MCF 10A (cell line): ENCODE measurements around the gene MYLK2. TPM values are rescaled to one million over a fixed set of nuclear protein-coding genes. Genes with fewer than 3 reads are reported as not detected.
A peak's percentile ranks its signal among the peaks of the same experiment; 100 is the strongest.

Source experiments
- BruUV-seq: library from RNA; stranded (reverse); fragments of 400-500 nt; replicated peaks from 2 replicates; lab custom pipeline; 2021; lab: Mats Ljungman, UMichigan
- CTCF ChIA-PET: fragments of 300-600 bp; sonication (Branson Sonifier 250); formaldehyde crosslinking; extraction: SDS; loops from one replicate; lab custom pipeline; 2021; ENCODE audit warnings: antibody characterized with exemption, inconsistent platforms; lab: Yijun Ruan, JAX
- POLR2A ChIA-PET: fragments of 300-600, 350-650 bp; sonication (Branson Sonifier 250); formaldehyde crosslinking; extraction: SDS; loops from one replicate; lab custom pipeline; 2020; ENCODE audit warnings: antibody characterized with exemption, inconsistent platforms; lab: Yijun Ruan, JAX
- DNase-seq: peaks from one replicate; pipeline ENCODE4 v3.0.0-alpha.2; 2018; ENCODE audit not compliant: unreplicated experiment
- H3K27ac Mint-ChIP-seq: one replicate; pipeline ENCODE4 v1.8.0; 2022; ENCODE audit warnings: mild to moderate bottlenecking, low read depth, mixed read lengths; ENCODE audit not compliant: unreplicated experiment
- H3K27me3 Mint-ChIP-seq: one replicate; pipeline ENCODE4 v1.8.0; 2022; ENCODE audit warnings: mixed read lengths; ENCODE audit not compliant: insufficient read depth, unreplicated experiment
- H3K36me3 Mint-ChIP-seq: one replicate; pipeline ENCODE4 v1.8.0; 2022; ENCODE audit warnings: mild to moderate bottlenecking, moderate library complexity, mixed read lengths; ENCODE audit not compliant: insufficient read depth, unreplicated experiment
- H3K4me1 Mint-ChIP-seq: one replicate; pipeline ENCODE4 v1.8.0; 2022; ENCODE audit warnings: mixed read lengths; ENCODE audit not compliant: insufficient read depth, unreplicated experiment
- H3K4me3 Mint-ChIP-seq: one replicate; pipeline ENCODE4 v1.8.0; 2022; ENCODE audit warnings: mild to moderate bottlenecking, moderate library complexity, mixed read lengths; ENCODE audit not compliant: unreplicated experiment
- H3K9me3 Mint-ChIP-seq: one replicate; pipeline ENCODE4 v1.8.0; 2022; ENCODE audit warnings: mixed read lengths; ENCODE audit not compliant: unreplicated experiment
- CTCF ChIP-seq: fragments of 200-600 bp; IDR thresholded peaks from one replicate; pipeline ENCODE4 v1.8.0; 2022; ENCODE audit warnings: antibody characterized with exemption, mild to moderate bottlenecking; ENCODE audit not compliant: unreplicated experiment
- intact Hi-C: fragments of 100-400 bp; cut with micrococcal nuclease; formaldehyde crosslinking; loops from 2 replicates; pipeline ENCODE4 v1.14.1; 2022
- total RNA-seq: library from RNA; stranded (reverse); gene quantifications from 2 replicates; pipeline ENCODE4 v1.2.3, GENCODE V29; 2022

Gene MYLK2
- total RNA-seq, 1 experiment from 2014 or later, result 0.14 TPM

GRCh38 chr20:31833931-31834521, 14.9 kb downstream of the MYLK2 start:
- H3K9me3 Mint-ChIP-seq, result no peaks in the 10 kb centered on the region
- intact Hi-C loops, result no loop called here
- no peak overlapping the region for H3K4me3 Mint-ChIP-seq
- TF ChIP-seq CTCF, result no peak
- no peak for DNase-seq
- no TSS peak for BruUV-seq
- H3K4me1 Mint-ChIP-seq, result peaks cover 6% of the 10 kb centered on the region
- POLR2A ChIA-PET, result no interaction called here
- CTCF ChIA-PET, result interaction anchor here (0.5 to 10.4 kb wide), 12 partner anchors 9 to 1102 kb away, joined by 3 to 92 read pairs (median 5); partner anchors contain the start of gene FOXS1
- H3K36me3 Mint-ChIP-seq, result no peaks in the 10 kb centered on the region
- no peak overlapping the region for H3K27ac Mint-ChIP-seq
- H3K27me3 Mint-ChIP-seq, result peaks cover 14% of the 10 kb centered on the region

- no peaks in the 10 kb centered on the region for H3K36me3 Mint-ChIP-seq
- BruUV-seq, result no TSS peak
- peaks cover 6% of the 10 kb centered on the region for H3K4me1 Mint-ChIP-seq
- POLR2A ChIA-PET, result interaction anchor here (0.8 kb wide), 1 partner anchor 274 kb away, joined by 3 read pairs; the partner anchor contains the start of gene TM9SF4
- no peaks in the 10 kb centered on the region for H3K9me3 Mint-ChIP-seq
- no peak for TF ChIP-seq CTCF
- no peak overlapping the region for H3K27ac Mint-ChIP-seq
- H3K4me3 Mint-ChIP-seq, result no peak overlapping the region
- peaks cover under 1% of the 10 kb centered on the region for H3K27me3 Mint-ChIP-seq
- CTCF ChIA-PET, result interaction anchor here (0.9 to 10.4 kb wide), 7 partner anchors 8 to 663 kb away, joined by 3 to 92 read pairs (median 14); partner anchors contain the start of gene FOXS1
- intact Hi-C loops, result no loop called here
- DNase-seq, result no peak
These were observed 16.4 kb downstream of the MYLK2 start for GRCh38 chr20:31835554-31835953.

- DNase-seq, result peak; percentile 93
- Mint-ChIP-seq H3K36me3 (no peaks in the 10 kb centered on the region), H3K9me3 (no peaks in the 10 kb centered on the region), H3K4me1 (peaks cover 6% of the 10 kb centered on the region), H3K27me3 (no peaks in the 10 kb centered on the region), H3K27ac (no peak overlapping the region), H3K4me3 (no peak overlapping the region)
- intact Hi-C loops, result no loop called here
- ChIA-PET POLR2A (interaction anchor here (0.7 kb wide), 1 partner anchor 238 kb away, joined by 3 read pairs; no protein-coding TSS in a partner anchor), CTCF (interaction anchor here (0.9 to 10.4 kb wide), 9 partner anchors 9 to 662 kb away, joined by 3 to 92 read pairs (median 13); partner anchors contain the start of gene FOXS1)
- BruUV-seq, result no TSS peak
- no peak for TF ChIP-seq CTCF
These were observed 17.1 kb downstream of the MYLK2 start for GRCh38 chr20:31835977-31836852.
